KOPT-K1 (cell line): ENCODE results near the gene TSTD1.

Source experiments
- H3K27ac ChIP-seq: fragments of 200-600 bp; sonication (generic); 2 replicates; pipeline ENCODE4 v1.5.1; 2016; ENCODE audit warnings: antibody characterized with exemption, mild to moderate bottlenecking, low read depth, low read length; ENCODE audit not compliant: poor library complexity, severe bottlenecking
- H3K36me3 ChIP-seq: fragments of 200-600 bp; sonication (generic); 2 replicates; pipeline ENCODE4 v1.5.1; 2017; ENCODE audit warnings: antibody characterized with exemption, mild to moderate bottlenecking, low read length, moderate library complexity; ENCODE audit not compliant: insufficient read depth
- H3K9me3 ChIP-seq: fragments of 200-600 bp; sonication (generic); 2 replicates; pipeline ENCODE4 v1.5.1; 2017; ENCODE audit warnings: antibody characterized with exemption, low read length, mild to moderate bottlenecking; ENCODE audit not compliant: insufficient read depth, poor library complexity, severe bottlenecking

TSTD1 gene, protein sequence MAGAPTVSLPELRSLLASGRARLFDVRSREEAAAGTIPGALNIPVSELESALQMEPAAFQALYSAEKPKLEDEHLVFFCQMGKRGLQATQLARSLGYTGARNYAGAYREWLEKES

GRCh38 chr1:161038523-161039153 lies at the start of gene TSTD1:
Gene TSTD1, minus strand, starts transcription at chr1:161038964. Its CDS starts 75 bp downstream, at chr1:161038889.
- Histone ChIP-seq H3K9me3 (no peaks in the 10 kb centered on the region), H3K27ac (peak within 1 kb of the TSS; percentile 69), H3K36me3 (peaks cover 50% of the 10 kb centered on the region)

DNA sequence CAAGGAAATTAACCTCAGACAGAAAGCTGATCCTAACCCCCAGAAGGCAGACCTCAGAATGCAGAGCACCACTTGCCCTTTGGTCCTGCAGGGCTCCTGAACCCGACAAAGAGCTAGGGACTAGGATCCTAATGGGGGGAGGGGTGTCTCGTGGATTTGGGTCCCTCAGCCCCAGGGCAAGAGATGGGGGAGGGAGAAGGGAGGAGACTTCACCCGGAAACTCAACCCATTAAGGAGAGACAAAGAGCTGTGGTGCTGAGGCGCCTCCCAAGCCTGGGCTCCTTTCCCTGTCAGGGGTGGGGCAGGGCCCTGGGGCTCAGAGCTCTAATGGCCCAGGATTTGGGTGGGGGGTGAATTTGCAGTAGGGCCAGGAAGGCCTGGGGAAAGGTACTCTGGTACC lies 47.7 kb upstream of the TSTD1 start:
- H3K9me3 ChIP-seq = no peaks in the 10 kb centered on the region

GRCh38 chr1:161085165-161085564 lies 46.4 kb upstream of the TSTD1 start:
- no peaks in the 10 kb centered on the region for H3K36me3 ChIP-seq
- H3K27ac ChIP-seq = no peak overlapping the region
- no peaks in the 10 kb centered on the region for H3K9me3 ChIP-seq

More for the DNA sequence above, 47.7 kb upstream of the TSTD1 start:
- no peaks in the 10 kb centered on the region for H3K36me3 ChIP-seq
- H3K27ac ChIP-seq = no peak overlapping the region

DNA sequence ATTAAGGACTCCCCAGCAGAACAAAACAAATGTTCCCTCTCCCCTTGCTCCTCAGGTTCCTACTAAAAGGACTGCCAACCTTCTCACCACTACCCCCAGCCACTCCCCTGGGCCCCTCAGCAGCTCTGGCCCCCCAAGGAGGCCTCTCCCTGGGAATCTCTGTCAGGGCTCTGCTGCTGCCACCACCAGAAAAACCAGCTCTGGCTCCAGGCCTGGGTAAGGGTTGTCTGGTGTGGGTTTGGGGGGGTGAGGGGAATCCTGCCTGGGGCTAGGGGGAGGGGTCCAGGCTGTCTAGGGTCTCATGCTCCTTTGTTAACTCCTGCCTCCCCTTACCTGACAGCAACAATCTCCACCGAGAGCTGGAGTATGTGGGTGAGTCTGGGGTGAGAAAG lies 45.8 kb upstream of the TSTD1 start:
- Histone ChIP-seq H3K27ac (no peak overlapping the region), H3K36me3 (no peaks in the 10 kb centered on the region), H3K9me3 (no peaks in the 10 kb centered on the region)

GRCh38 chr1:161083748-161084596 lies 45.2 kb upstream of the TSTD1 start:
- Histone ChIP-seq H3K9me3 (no peaks in the 10 kb centered on the region), H3K27ac (no peak overlapping the region), H3K36me3 (no peaks in the 10 kb centered on the region)

DNA sequence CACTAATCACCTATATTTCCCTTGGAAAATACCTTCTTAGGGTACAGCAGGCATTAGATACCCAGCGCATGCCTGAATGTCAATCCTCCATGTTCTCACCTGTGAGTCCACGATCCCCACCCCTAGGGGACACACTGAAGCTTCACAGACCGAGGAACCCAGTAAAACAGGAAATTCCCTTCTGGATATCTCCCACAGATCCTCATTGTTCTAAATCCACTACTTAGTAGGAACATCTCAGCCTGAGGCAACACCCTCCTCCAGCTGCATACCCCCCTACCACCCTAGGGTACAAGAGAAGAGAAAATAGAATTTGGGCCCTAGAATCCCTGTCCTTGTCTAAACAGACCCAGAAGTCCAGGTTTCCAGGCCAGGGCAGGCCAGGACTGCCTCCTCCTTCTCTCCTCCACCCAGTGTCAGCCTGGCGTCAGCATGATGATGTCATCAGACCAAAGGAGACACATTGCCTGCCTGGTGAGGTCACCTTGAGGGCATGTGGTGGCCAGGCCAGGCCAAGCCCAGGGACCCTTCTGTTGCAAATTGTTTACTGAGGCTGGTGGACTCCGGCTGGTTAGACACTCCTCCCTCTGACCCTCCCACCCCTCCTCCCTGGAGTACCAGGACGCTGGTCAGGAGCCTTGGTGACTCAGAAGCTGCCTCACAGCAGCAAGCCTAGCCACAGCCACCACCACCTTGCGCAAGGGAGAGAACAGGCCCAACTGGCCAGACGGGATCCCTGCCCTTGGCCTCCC lies 44.4 kb upstream of the TSTD1 start:
- Histone ChIP-seq H3K9me3 (no peaks in the 10 kb centered on the region), H3K36me3 (no peaks in the 10 kb centered on the region), H3K27ac (no peak overlapping the region)

DNA sequence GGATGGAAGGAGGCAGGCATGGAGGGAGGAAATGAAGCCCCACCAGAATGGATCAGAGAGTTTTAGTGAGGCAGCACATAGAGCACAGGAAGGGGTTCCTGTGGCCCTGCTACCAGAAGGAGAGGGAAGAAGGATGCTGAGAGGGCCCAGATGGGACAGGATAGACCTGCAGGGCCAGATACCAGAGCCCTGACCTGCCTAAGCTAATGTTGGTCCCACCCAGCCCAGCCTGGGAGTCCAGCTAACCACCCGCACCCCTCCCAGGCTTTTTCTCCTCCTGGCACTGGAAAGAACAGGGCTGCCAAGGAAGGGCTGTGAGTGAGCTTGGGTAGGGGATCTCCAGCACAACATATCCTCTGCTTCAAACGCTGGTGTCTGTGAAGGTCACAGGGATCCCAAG lies 43.7 kb upstream of the TSTD1 start:
- no peaks in the 10 kb centered on the region for H3K9me3 ChIP-seq
- H3K27ac ChIP-seq = no peak overlapping the region

GRCh38 chr1:161081519-161081918 lies 42.8 kb upstream of the TSTD1 start:
- Histone ChIP-seq H3K9me3 (no peaks in the 10 kb centered on the region), H3K27ac (no peak overlapping the region)

More for the DNA sequence above, 43.7 kb upstream of the TSTD1 start:
- H3K36me3 ChIP-seq = no peaks in the 10 kb centered on the region

GRCh38 chr1:161080441-161081405 lies 42.0 kb upstream of the TSTD1 start:
- Histone ChIP-seq H3K36me3 (no peaks in the 10 kb centered on the region), H3K9me3 (no peaks in the 10 kb centered on the region), H3K27ac (no peak overlapping the region)

More at GRCh38 chr1:161081519-161081918, 42.8 kb upstream of the TSTD1 start:
- no peaks in the 10 kb centered on the region for H3K36me3 ChIP-seq

GRCh38 chr1:161079436-161080110 lies 40.8 kb upstream of the TSTD1 start:
- Histone ChIP-seq H3K36me3 (no peaks in the 10 kb centered on the region), H3K9me3 (no peaks in the 10 kb centered on the region), H3K27ac (no peak overlapping the region)

DNA sequence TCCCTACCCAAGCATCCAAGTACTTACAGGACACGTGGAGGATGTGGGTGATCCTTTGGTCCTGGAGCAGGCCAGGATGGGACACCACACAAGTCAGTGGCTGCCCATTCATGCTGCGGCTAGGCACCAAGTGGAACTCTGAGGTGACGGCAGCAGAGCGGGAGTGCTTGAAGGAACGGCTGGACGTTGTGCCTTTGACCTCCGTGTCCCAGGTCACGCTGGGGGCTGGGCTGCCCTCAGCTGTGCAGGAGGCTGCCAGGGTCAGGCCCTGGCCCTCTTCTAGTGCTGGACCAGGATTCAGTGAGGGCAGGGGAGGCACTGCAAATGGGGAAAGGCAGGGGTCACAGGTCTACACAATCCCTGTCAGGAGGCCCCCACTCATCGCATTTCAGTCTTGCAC lies 38.7 kb upstream of the TSTD1 start:
- Histone ChIP-seq H3K27ac (no peak overlapping the region), H3K36me3 (no peaks in the 10 kb centered on the region), H3K9me3 (no peaks in the 10 kb centered on the region)

- Histone ChIP-seq H3K36me3 (no peaks in the 10 kb centered on the region), H3K9me3 (no peaks in the 10 kb centered on the region), H3K27ac (no peak overlapping the region)
These were observed 37.6 kb upstream of the TSTD1 start for GRCh38 chr1:161076410-161076809.

DNA sequence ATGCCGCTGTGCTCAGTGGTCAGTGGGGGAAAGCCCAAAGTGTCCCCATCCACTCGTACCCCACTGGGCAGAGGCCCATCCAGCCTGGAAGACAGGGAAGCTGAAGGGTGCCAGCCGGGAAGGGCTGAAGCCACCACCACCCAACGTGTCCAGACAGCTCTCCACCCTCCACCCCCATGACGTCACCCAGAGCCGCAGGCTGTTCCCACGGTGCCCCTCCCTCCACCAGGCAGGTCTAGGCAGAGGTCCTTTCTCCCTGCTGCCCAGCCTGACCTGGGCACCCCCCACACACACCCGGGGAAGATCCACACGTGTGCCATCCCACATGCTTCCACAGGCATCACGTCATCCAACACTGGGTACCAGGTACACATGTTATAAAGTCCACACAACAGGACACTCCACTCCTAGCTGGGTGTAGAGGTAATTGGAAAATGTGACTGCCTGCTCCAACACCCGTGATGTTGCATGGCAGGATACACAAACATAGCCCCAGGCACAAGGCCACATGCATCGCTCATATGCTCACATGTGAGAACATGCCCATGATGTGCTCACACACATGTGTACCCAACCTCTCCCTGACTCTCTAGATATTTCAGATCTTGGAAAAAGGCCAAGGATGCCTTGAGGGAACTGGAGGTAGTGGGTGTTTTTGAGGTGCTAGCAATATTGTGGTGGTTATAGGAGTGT lies 36.1 kb upstream of the TSTD1 start:
- H3K27ac ChIP-seq = no peak overlapping the region
- H3K36me3 ChIP-seq = no peaks in the 10 kb centered on the region
- H3K9me3 ChIP-seq = no peaks in the 10 kb centered on the region
